WTC11 (cell line): ENCODE results near the gene SORCS2. TPM values are rescaled to one million over a fixed set of nuclear protein-coding genes. Genes with fewer than 3 reads are reported as not detected.

Experiments
- ATAC-seq: fragments of 200-7000 bp; cut with Tn5 transposase; 2 replicates; pipeline ENCODE4 v1.10.0; 2021; ENCODE audit warnings: mild to moderate bottlenecking, moderate library complexity
- CTCF ChIA-PET: fragments of 300-600 bp; sonication (Branson Sonifier 250); formaldehyde crosslinking; loops from one replicate; lab custom pipeline; 2021; ENCODE audit warnings: antibody characterized with exemption; lab: Charles Lee
- POLR2A ChIA-PET: fragments of 350-600 bp; sonication (Branson Sonifier 250); formaldehyde crosslinking; loops from one replicate; lab custom pipeline; 2021; ENCODE audit warnings: antibody characterized with exemption; lab: Charles Lee
- DNase-seq: peaks from one replicate; pipeline ENCODE4 v3.0.0; 2021; ENCODE audit warnings: low spot score
- H3K27ac Mint-ChIP-seq: 2 replicates; pipeline ENCODE4 v1.8.0; 2021; ENCODE audit warnings: mixed read lengths
- H3K27me3 Mint-ChIP-seq: 2 replicates; pipeline ENCODE4 v1.8.0; 2021; ENCODE audit warnings: low read depth, mild to moderate bottlenecking, moderate library complexity, mixed read lengths
- H3K36me3 Mint-ChIP-seq: 2 replicates; pipeline ENCODE4 v1.8.0; 2021; ENCODE audit warnings: mixed read lengths
- H3K4me1 Mint-ChIP-seq: 2 replicates; pipeline ENCODE4 v1.8.0; 2022; ENCODE audit warnings: mixed read lengths
- H3K4me3 Mint-ChIP-seq: 2 replicates; pipeline ENCODE4 v1.8.0; 2021; ENCODE audit warnings: mild to moderate bottlenecking, moderate library complexity, mixed read lengths
- H3K9me3 Mint-ChIP-seq: 2 replicates; pipeline ENCODE4 v1.8.0; 2021; ENCODE audit warnings: mixed read lengths
- AFF4 ChIP-seq: sonication (generic); formaldehyde crosslinking; IDR thresholded peaks from 2 replicates; pipeline ENCODE4 v1.8.1; 2023; ENCODE audit warnings: mild to moderate bottlenecking, missing genetic modification reagents, borderline replicate concordance
- CBFB ChIP-seq: sonication (generic); formaldehyde crosslinking; IDR thresholded peaks from 2 replicates; pipeline ENCODE4 v1.8.1; 2022; ENCODE audit warnings: mild to moderate bottlenecking, low read depth, missing genetic modification reagents
- CREM ChIP-seq: sonication (generic); formaldehyde crosslinking; IDR thresholded peaks from 2 replicates; pipeline ENCODE4 v1.8.1; 2022; ENCODE audit warnings: mild to moderate bottlenecking, missing genetic modification reagents, moderate library complexity
- ERG ChIP-seq: fragments of 250-450 bp; sonication (Bioruptor Pico); IDR thresholded peaks from 2 replicates; pipeline ENCODE4 v1.8.0; 2021; ENCODE audit warnings: mild to moderate bottlenecking
- ETV6 ChIP-seq: sonication (generic); formaldehyde crosslinking; IDR thresholded peaks from 2 replicates; pipeline ENCODE4 v1.8.1; 2022; ENCODE audit warnings: mild to moderate bottlenecking, missing genetic modification reagents
- FOXJ3 ChIP-seq: sonication (generic); formaldehyde crosslinking; IDR thresholded peaks from 2 replicates; pipeline ENCODE4 v1.9.0; 2021; ENCODE audit warnings: missing genetic modification reagents, mild to moderate bottlenecking, borderline replicate concordance
- FOXP1 ChIP-seq: sonication (generic); formaldehyde crosslinking; IDR thresholded peaks from 2 replicates; pipeline ENCODE4 v1.8.0; 2022; ENCODE audit warnings: missing genetic modification reagents, mild to moderate bottlenecking, moderate library complexity, borderline replicate concordance
- FOXP4 ChIP-seq: sonication (generic); formaldehyde crosslinking; IDR thresholded peaks from 2 replicates; pipeline ENCODE4 v1.8.0; 2022; ENCODE audit warnings: mild to moderate bottlenecking, missing genetic modification reagents
- GRHL2 ChIP-seq: fragments of 250-450 bp; sonication (Bioruptor Pico); IDR thresholded peaks from 2 replicates; pipeline ENCODE4 v1.8.0; 2022; ENCODE audit warnings: mild to moderate bottlenecking, moderate library complexity; ENCODE audit not compliant: insufficient replicate concordance, severe bottlenecking
- GTF2I ChIP-seq: fragments of 250-450 bp; sonication (Bioruptor Pico); conservative IDR thresholded peaks from 2 replicates; pipeline ENCODE4 v1.4.0; 2021; ENCODE audit warnings: mild to moderate bottlenecking
- IRF1 ChIP-seq: sonication (generic); formaldehyde crosslinking; IDR thresholded peaks from 2 replicates; pipeline ENCODE4 v1.8.0; 2023; ENCODE audit warnings: missing genetic modification reagents
- NFE2L1 ChIP-seq: sonication (generic); formaldehyde crosslinking; IDR thresholded peaks from 2 replicates; pipeline ENCODE4 v1.8.1; 2023; ENCODE audit warnings: missing genetic modification reagents
- PRRX2 ChIP-seq: fragments of 250-450 bp; sonication (Bioruptor Pico); IDR thresholded peaks from 2 replicates; pipeline ENCODE4 v1.8.0; 2021; ENCODE audit warnings: mild to moderate bottlenecking
- RORB ChIP-seq: fragments of 250-450 bp; sonication (Bioruptor Pico); IDR thresholded peaks from 2 replicates; pipeline ENCODE4 v1.9.0; 2021; ENCODE audit warnings: mild to moderate bottlenecking
- STAT6 ChIP-seq: sonication (generic); formaldehyde crosslinking; conservative IDR thresholded peaks from 2 replicates; pipeline ENCODE4 v1.8.1; 2023; ENCODE audit warnings: mild to moderate bottlenecking, low read depth, missing genetic modification reagents, moderate library complexity
- TCF7 ChIP-seq: sonication (generic); formaldehyde crosslinking; IDR thresholded peaks from 2 replicates; pipeline ENCODE4 v1.8.0; 2022; ENCODE audit warnings: mild to moderate bottlenecking, low read depth, missing genetic modification reagents, moderate library complexity
- USF1 ChIP-seq: sonication (generic); formaldehyde crosslinking; IDR thresholded peaks from 2 replicates; pipeline ENCODE4 v1.8.0; 2022; ENCODE audit warnings: mild to moderate bottlenecking, missing genetic modification reagents
- ZNF219 ChIP-seq: sonication (generic); formaldehyde crosslinking; IDR thresholded peaks from 2 replicates; pipeline ENCODE4 v1.8.0; 2023; ENCODE audit warnings: missing genetic modification reagents, mild to moderate bottlenecking, borderline replicate concordance
- ZNF512 ChIP-seq: sonication (generic); formaldehyde crosslinking; IDR thresholded peaks from 2 replicates; pipeline ENCODE4 v1.8.1; 2022; ENCODE audit warnings: missing genetic modification reagents, borderline replicate concordance
- total RNA-seq: library from RNA; stranded (reverse); gene quantifications from 3 replicates; pipeline ENCODE4 v1.2.3, GENCODE V29; 2021

SORCS2 gene
- total RNA-seq, 1 experiment from 2014 or later, result 6.6 TPM

GRCh38 chr4:7196288-7196651, 3.9 kb downstream of the SORCS2 start (continued):
- TF ChIP-seq IRF1 (CRISPR knock-in tag), result no peak
- no peak for TF ChIP-seq FOXJ3
- TF ChIP-seq TCF7 (CRISPR knock-in tag), result no peak
- no peak for TF ChIP-seq CBFB (CRISPR knock-in tag)
- TF ChIP-seq PRRX2, result no peak

GRCh38 chr4:7196736-7197135, 4.4 kb downstream of the SORCS2 start:
- peaks cover 30% of the 10 kb centered on the region for H3K27me3 Mint-ChIP-seq
- H3K27ac Mint-ChIP-seq, result no peak overlapping the region
- no peaks in the 10 kb centered on the region for H3K36me3 Mint-ChIP-seq
- TF ChIP-seq AFF4 (CRISPR knock-in tag) (no peak), RORB (no peak), ERG (CRISPR knock-in tag) (no peak), ZNF512 (CRISPR knock-in tag) (no peak), FOXP1 (no peak), CBFB (CRISPR knock-in tag) (no peak)
- POLR2A ChIA-PET, result no interaction called here
- H3K9me3 Mint-ChIP-seq, result no peaks in the 10 kb centered on the region
- CTCF ChIA-PET, result interaction anchor here (0.7 to 4.4 kb wide), 6 partner anchors 100 to 516 kb away, joined by 3 to 60 read pairs (median 4); partner anchors contain the start of gene TADA2B
- DNase-seq (no peak), ATAC-seq (no peak)
- peaks cover 58% of the 10 kb centered on the region for H3K4me1 Mint-ChIP-seq
- H3K4me3 Mint-ChIP-seq, result no peak overlapping the region

GRCh38 chr4:7197910-7198309, 5.6 kb downstream of the SORCS2 start:
- peaks cover 28% of the 10 kb centered on the region for H3K27me3 Mint-ChIP-seq
- TF ChIP-seq ZNF219 (CRISPR knock-in tag) (no peak), ETV6 (CRISPR knock-in tag) (no peak), GTF2I (CRISPR knock-in tag) (no peak), USF1 (CRISPR knock-in tag) (no peak), STAT6 (CRISPR knock-in tag) (no peak), NFE2L1 (no peak), CREM (CRISPR knock-in tag) (no peak), FOXP4 (CRISPR knock-in tag) (no peak), GRHL2 (no peak)

More at GRCh38 chr4:7197910-7198309, 5.6 kb downstream of the SORCS2 start:
- Mint-ChIP-seq H3K9me3 (no peaks in the 10 kb centered on the region), H3K4me3 (no peak overlapping the region), H3K27ac (no peak overlapping the region), H3K36me3 (no peaks in the 10 kb centered on the region), H3K4me1 (peaks cover 70% of the 10 kb centered on the region)
- POLR2A ChIA-PET, result interaction anchor here (0.6 kb wide), 1 partner anchor 11 kb away, joined by 3 read pairs; no protein-coding TSS in a partner anchor
- ATAC-seq, result no peak
- DNase-seq, result no peak
- CTCF ChIA-PET, result interaction anchor here (1.3 kb wide), 2 partner anchors 9 to 138 kb away, joined by 3 to 4 read pairs; no protein-coding TSS in a partner anchor
